ENCODE results near the gene CASTOR1. TPM values are rescaled to one million over a fixed set of nuclear protein-coding genes. Genes with fewer than 3 reads are reported as not detected.

The CASTOR1 gene
- total RNA-seq, 6 experiments from 2014 or later = 4.5 to 8.1 (median 5.7) TPM

DNA sequence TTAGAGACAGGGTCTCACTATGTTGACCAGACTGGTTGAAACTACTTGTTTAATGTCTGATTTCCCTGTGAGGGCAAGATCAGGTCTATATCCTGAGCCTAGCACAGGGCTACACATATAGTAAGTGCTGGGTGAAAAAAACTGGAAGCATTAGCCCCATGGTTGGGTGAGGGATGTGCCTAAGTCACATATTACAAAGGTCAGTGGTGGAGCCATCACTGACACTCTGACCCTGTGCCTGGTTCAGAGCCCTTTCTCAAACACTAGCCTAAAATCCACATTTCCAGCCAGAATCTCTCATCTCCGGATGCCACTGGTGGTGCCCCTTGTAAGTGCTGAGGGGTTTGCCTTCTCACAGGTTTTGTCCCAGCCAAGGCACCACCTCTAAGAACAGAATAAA, 28.5 kb upstream of the CASTOR1 start:
- peaks cover 49% of the 10 kb centered on the region for H3K4me1 Mint-ChIP-seq (ENCODE audit: low read depth)
- no peak for DNase-seq

DNA sequence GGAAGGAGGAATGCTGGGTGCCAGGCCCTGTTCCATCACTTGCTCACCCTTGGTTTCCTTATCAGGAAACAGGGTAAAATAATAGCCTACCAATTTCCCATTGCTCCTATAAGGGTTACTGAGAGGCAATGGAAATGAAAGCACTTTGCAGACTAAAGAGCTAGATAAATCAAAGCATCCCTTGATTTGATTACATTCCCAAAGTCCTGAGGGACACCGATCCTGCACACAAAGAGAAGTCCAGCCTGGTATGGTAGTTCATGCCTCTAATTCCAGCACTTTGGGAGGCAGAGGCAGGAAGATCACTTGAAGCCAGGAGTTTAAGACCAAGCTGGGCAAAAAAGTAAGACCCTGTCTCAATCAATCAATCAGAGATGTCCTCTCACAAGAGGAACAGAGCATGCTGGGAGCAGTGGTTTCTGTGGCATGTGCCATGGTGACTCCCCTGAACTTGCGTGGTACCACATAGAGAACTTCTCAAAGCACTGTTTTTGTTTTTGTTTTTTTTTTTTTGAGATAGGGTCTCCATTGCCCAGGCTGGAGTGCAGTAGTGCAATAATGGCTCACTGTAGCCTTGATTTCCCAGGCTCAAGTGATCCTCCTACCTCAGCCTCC, 26.8 kb upstream of the CASTOR1 start:
- TF ChIP-seq, protein P1, sequence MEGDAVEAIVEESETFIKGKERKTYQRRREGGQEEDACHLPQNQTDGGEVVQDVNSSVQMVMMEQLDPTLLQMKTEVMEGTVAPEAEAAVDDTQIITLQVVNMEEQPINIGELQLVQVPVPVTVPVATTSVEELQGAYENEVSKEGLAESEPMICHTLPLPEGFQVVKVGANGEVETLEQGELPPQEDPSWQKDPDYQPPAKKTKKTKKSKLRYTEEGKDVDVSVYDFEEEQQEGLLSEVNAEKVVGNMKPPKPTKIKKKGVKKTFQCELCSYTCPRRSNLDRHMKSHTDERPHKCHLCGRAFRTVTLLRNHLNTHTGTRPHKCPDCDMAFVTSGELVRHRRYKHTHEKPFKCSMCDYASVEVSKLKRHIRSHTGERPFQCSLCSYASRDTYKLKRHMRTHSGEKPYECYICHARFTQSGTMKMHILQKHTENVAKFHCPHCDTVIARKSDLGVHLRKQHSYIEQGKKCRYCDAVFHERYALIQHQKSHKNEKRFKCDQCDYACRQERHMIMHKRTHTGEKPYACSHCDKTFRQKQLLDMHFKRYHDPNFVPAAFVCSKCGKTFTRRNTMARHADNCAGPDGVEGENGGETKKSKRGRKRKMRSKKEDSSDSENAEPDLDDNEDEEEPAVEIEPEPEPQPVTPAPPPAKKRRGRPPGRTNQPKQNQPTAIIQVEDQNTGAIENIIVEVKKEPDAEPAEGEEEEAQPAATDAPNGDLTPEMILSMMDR (IDR thresholded peaks at IDR 0.05) = no peak
- Mint-ChIP-seq H3K4me3 (no peak overlapping the region), H3K4me1 (ENCODE audit: low read depth) (peaks cover 66% of the 10 kb centered on the region), H3K36me3 (ENCODE audit: low read depth) (peaks cover 25% of the 10 kb centered on the region; the same call in 1 of the 2 replicates), H3K27ac (no peak overlapping the region), H3K9me3 (no peaks in the 10 kb centered on the region), H3K27me3 (ENCODE audit: insufficient read depth) (peaks cover 3% of the 10 kb centered on the region)
- no peak for DNase-seq

More for the DNA sequence above, 28.5 kb upstream of the CASTOR1 start:
- Mint-ChIP-seq H3K27ac (no peak overlapping the region), H3K36me3 (ENCODE audit: low read depth) (peaks cover 24% of the 10 kb centered on the region; the same call in 1 of the 2 replicates), H3K4me3 (no peak overlapping the region), H3K27me3 (ENCODE audit: insufficient read depth) (peaks cover 3% of the 10 kb centered on the region), H3K9me3 (no peaks in the 10 kb centered on the region)
- TF ChIP-seq, protein P1 (IDR thresholded peaks at IDR 0.05) = no peak

DNA sequence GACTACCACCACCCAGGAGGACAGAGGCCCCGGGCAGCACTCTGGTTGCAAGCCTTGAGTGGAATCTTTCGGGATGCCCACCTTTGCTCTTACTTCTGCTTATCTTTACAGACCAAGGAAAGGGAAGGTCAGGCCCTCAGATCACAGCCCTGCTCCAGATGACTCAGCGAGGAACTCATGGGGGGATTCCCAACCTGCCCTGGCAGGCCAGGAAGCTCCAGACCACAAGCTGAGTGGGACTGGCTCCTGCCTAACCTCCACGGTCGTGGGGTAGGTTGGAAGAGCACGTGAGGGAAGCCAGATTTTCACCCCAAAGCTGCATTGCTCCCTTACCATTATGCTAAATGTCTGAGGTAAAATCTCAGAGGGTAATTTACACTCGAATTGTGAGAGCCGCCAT, 25.6 kb upstream of the CASTOR1 start:
- DNase-seq = no peak

DNA sequence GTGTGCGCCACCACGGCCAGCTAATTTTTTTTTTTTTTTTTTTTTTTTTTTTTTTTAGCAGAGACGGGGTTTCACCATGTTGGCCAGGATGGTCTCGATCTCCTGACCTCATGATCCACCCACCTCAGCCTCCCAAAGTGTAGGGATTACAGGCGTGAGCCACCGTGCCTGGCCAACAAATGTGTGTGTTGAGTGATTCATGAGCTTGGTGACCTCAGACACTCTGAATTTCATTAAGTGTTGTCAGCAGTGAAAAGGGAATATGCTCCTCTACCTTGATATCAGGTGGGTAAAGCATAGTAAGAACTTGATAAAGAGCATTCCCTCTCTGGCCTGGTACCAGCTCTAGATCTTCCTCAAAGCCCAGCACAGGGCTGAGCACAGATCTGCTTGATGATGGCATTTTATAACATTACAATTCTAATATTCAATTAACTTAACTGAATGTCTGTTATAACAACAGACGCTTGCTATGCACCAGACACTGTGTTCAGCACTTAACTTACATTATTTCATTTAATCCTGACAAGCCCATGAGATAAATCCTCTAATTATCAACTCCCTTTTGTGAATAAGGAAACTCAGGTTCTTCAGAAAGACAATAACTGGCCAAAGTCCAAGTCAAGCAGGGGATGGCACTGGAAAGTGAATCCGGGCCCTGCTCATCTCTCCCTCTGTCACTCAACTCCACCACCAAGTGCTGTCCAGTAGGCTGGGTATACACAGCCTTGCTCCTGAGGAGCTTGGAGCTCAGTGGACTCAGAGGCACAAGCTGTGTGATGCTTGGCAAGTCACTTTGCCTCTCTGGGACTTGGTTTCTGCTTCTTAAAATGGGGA, 24.4 kb upstream of the CASTOR1 start:
- TF ChIP-seq, protein P1 (IDR thresholded peaks at IDR 0.05) = no peak
- Mint-ChIP-seq H3K27ac (no peak overlapping the region), H3K27me3 (ENCODE audit: insufficient read depth) (peaks cover 3% of the 10 kb centered on the region), H3K4me1 (ENCODE audit: low read depth) (peaks cover 77% of the 10 kb centered on the region), H3K4me3 (no peak overlapping the region), H3K9me3 (no peaks in the 10 kb centered on the region), H3K36me3 (ENCODE audit: low read depth) (peaks cover 15% of the 10 kb centered on the region; the same call in 1 of the 2 replicates)
- DNase-seq = no peak

More for the DNA sequence above, 25.6 kb upstream of the CASTOR1 start:
- TF ChIP-seq, protein P1 (IDR thresholded peaks at IDR 0.05) = no peak
- H3K27me3 Mint-ChIP-seq (ENCODE audit: insufficient read depth) = peaks cover 3% of the 10 kb centered on the region
- H3K9me3 Mint-ChIP-seq = no peaks in the 10 kb centered on the region
- H3K27ac Mint-ChIP-seq = no peak overlapping the region
- H3K4me1 Mint-ChIP-seq (ENCODE audit: low read depth) = peaks cover 77% of the 10 kb centered on the region
- peaks cover 19% of the 10 kb centered on the region; the same call in 1 of the 2 replicates for H3K36me3 Mint-ChIP-seq (ENCODE audit: low read depth)
- no peak overlapping the region for H3K4me3 Mint-ChIP-seq

DNA sequence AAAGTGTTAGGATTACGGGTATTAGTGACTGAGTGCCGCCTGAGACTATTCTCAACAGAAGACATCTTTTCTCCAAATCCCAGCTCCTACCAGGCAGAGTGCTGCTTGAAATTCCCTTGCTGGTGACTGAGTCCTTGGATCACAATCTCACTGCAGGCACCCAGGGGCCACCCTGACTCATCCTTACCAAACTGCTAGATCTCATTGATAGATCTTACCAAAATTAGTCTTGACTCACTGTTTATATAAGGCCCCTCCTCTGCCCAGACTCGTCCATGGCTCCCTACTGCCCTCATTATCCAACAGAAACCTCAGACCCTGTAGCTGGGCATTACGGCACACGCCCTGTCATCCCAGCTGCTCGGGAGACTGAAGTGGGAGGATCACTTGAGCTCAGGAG, 22.7 kb upstream of the CASTOR1 start:
- no peaks in the 10 kb centered on the region for H3K9me3 Mint-ChIP-seq
- H3K36me3 Mint-ChIP-seq (ENCODE audit: low read depth) = peaks cover 10% of the 10 kb centered on the region; the same call in 1 of the 2 replicates
- peak; percentile 87 for DNase-seq
- peak overlapping the region; percentile 19 for H3K4me3 Mint-ChIP-seq
- H3K27ac Mint-ChIP-seq = peak overlapping the region; percentile 75
- TF ChIP-seq, protein P1 (IDR thresholded peaks at IDR 0.05) = no peak
- H3K4me1 Mint-ChIP-seq (ENCODE audit: low read depth) = peaks cover 83% of the 10 kb centered on the region
- peaks cover 1% of the 10 kb centered on the region; the same call in 1 of the 2 replicates for H3K27me3 Mint-ChIP-seq (ENCODE audit: insufficient read depth)
